ENCODE data around the gene NUP133. TPM values are rescaled to one million over a fixed set of nuclear protein-coding genes. Genes with fewer than 3 reads are reported as not detected.
"Not testable (repeated sequence)": the region's sequence is repeated elsewhere in the genome, so short reads cannot be mapped to it uniquely, and the experiment has no call there.

Gene NUP133
- 55.8 and 57.0 TPM in 2 replicates for total RNA-seq (2014; rRNA removed; shearing (Covaris generic))

- DNase-seq (ENCODE audit: low read depth) = peak; percentile 99
These were observed at the start of gene NUP133 for GRCh38 chr1:229507951-229508822. TSS of gene NUP133 (minus strand) at chr1:229508341. CDS start at chr1:229508249, 92 bp downstream.

DNA sequence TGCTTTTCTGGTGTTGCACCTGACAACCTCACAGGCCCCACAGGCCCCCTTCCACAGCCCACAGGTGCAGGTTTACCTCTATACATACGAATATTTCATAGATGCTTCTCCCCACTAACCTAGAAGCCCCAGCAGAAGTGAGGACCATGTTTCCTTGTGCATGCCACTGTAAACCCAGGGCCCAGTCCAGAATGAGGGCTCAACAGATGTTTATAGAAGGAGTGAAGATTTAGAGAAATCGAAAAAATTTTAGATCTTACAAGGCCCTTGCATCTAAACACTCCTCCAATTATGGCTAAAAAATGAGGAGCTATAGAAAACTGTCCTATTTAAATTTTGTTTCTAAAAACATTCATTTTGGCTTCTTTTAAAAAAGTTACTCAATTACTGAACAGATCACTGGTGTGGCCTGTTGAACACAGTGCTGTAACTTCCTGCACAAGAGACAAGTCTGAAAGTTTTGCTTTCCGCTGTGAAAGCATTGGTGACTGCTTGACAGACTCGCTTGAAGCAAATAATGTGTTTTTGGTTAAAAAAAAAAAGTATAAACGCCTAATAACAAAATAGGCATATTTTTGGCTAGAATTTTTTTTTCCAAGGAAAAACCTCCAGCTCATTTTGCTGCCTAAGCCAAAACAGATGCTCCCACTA lies 49.2 kb upstream of the NUP133 start:
- no peak for DNase-seq (ENCODE audit: low read depth)

DNA sequence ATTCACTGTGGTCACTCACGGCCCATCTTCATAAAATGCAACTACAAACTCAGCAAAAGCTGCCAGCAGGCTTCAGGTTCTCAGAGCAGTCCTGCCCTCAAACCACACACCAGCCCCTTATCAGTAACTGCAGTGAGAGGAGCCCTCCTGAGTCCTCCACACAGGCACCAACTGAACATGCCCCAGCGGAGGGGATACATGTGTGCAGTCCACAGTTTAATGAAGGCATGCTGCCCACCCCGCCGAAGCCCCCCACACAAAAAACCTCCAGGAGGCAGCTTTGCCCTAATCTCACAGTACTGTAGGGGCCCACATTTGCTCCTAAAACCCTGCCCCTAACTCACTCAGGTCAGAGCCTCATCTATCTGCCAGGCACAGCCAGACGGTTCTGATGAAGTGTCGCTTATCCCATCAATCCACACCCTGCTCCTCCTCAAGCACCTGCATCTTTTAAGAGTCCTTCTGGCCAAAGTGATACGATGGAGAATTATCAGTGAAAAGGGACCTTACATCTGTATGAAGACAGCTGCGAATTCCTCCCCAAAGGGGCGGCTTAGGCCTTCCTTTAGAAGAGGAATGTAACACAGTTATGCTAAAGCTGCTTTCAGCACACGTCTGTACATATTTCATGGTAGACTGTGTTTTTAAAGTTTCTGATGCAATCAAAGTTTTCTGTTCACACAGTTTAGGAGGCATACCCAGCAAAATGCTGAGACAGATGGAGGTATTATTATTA lies 46.9 kb upstream of the NUP133 start:
- DNase-seq (ENCODE audit: low read depth) = no peak

GRCh38 chr1:229553621-229554130 lies 45.5 kb upstream of the NUP133 start:
- DNase-seq (ENCODE audit: low read depth) = no peak

DNA sequence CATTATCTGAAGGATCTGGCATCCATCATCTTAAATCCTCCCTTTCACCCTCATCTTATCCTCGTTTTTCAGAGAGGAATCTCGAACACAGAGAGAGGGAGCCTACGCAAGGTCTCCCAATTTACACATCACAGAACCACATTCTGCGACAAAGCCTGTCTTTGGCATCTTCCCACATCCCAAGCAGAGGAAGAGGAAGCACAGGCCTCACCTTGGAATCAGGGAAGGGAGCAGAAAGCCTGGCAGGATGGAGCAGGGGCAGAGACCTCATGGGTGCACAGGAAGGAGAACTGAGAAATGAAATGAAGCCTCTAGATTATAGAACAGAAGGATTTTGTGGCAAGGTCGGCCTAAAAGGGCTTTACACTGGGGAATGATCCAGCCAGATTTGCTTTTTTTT lies 44.6 kb upstream of the NUP133 start:
- no peak for DNase-seq (ENCODE audit: low read depth)

GRCh38 chr1:229550812-229551567 lies 42.8 kb upstream of the NUP133 start:
- DNase-seq (ENCODE audit: low read depth) = no peak

GRCh38 chr1:229547542-229547941 lies 39.4 kb upstream of the NUP133 start:
- no peak for DNase-seq (ENCODE audit: low read depth)

DNA sequence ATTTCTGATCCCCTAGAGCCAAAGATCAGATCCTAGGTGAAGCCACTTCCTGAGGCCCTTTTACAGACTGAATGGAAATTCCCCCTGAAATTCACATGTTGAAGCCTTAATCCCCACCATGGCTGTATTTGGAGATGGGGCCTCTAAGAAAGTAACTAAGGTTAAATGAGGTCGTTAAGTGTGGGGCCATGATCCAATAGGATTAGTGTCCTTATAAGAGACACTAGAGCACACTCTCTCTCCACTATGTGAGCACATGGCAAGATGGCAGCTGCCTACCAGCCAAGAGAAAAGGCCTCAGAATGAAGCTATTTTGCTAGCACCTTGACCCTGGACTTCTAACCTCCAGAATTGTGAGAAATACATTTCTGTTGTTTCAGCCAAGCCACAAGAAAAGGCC lies 36.4 kb upstream of the NUP133 start:
- no peak for DNase-seq (ENCODE audit: low read depth)

GRCh38 chr1:229539863-229540506 lies 31.8 kb upstream of the NUP133 start:
- no peak for DNase-seq (ENCODE audit: low read depth)

DNA sequence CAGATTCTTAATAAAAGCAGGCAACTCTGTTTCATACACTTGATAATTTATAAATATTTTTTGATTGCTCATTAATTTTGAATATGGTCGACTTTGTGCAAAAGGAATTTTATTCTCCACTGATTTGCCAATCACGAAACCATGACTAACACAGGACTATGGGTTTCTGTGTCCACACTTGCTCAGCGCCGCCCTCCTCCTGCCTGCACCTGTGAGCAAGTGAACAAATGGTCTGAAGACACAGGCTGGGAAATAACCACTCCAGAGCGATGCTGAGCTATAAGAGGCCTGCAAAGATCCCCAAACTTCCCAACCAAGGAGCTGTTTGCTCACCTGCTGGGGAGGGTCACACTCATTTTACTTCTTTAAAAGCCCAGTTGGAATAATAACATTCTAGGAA lies 30.8 kb upstream of the NUP133 start:
- DNase-seq (ENCODE audit: low read depth) = no peak

GRCh38 chr1:229537894-229538293 lies 29.8 kb upstream of the NUP133 start:
- no peak for DNase-seq (ENCODE audit: low read depth)

DNA sequence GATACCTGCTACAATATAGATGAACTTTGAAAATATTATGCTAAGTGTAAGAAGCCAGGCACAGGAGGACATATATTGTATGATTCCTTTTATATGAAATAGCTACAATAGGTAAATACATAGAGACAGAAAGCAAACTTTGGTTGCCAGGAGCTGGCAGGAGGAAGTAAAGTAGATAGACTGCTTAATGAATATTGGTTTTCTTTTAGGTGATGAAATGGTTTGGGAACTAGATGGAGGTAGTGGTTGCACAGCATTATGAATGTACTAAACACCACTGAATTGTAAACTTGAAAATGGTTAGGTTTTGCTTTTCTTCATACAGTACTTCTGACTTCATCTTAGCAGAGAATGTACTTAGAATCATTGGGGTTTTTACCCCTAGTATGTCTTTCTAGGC lies 28.8 kb upstream of the NUP133 start:
- no peak for DNase-seq (ENCODE audit: low read depth)

DNA sequence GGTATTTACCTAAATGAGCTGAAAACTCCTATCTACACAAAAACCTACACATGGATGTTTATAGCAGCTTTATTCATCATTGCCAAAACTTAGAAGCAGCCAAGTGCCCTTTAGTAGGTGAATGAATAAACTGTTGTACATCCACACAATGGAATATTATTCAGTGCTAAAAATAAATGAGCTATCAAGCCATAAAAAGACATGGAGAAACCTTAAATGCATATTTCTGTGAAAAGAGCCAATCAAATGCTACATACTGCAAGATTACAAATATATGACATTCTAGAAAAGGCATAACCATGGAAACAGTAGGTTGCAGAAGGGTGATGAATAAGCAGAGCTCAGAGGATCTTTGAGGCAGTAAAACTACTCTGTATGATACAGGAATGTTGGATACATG lies 27.1 kb upstream of the NUP133 start:
- DNase-seq (ENCODE audit: low read depth) = no peak

- no peak for DNase-seq (ENCODE audit: low read depth)
These were observed 23.2 kb upstream of the NUP133 start for GRCh38 chr1:229531326-229531725.

DNA sequence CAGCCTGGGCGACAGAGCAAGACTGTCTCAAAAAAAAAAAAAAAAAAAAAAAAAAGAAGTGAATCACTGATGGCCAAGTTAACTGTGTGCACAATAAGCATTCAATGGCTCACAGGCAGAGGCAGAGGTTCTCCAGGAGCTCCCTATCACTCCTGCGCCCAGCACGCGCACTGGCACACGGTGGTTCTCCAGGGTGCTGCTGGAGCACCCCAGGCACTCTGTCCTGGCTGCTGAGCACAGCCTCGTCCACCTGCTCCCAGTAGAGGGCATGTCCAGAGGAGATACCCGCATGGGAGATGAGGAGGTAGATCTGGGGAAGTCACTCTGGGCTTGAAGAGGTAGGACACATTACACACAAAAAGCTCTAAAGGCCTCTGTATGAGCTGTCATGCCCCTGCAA lies 21.5 kb upstream of the NUP133 start:
- no peak for DNase-seq (ENCODE audit: low read depth)

DNA sequence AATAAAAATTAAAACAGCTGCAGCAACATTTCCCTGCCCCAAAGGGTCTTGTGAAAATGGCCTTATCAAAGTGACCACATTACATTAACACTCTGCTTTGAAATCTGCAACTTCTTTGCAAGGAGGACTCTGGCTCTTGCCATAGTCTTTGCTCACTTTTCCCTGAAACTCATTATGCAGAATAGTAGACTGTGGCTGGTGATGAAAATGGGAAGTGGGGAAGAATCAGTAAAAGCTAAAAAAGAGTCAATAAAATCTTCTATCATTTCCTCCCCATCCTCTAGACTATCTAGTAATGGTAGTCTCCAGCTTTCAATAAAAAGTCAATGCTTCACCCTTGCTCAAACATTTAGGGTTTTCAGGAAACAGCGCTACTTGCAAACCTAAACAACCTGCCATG lies 18.6 kb upstream of the NUP133 start:
- DNase-seq (ENCODE audit: low read depth) = no peak

- no peak for DNase-seq (ENCODE audit: low read depth)
These were observed 14.9 kb upstream of the NUP133 start for GRCh38 chr1:229523052-229523451.

- peak; percentile 63 for DNase-seq (ENCODE audit: low read depth)
These were observed 6.6 kb upstream of the NUP133 start for GRCh38 chr1:229514578-229515275.

DNA sequence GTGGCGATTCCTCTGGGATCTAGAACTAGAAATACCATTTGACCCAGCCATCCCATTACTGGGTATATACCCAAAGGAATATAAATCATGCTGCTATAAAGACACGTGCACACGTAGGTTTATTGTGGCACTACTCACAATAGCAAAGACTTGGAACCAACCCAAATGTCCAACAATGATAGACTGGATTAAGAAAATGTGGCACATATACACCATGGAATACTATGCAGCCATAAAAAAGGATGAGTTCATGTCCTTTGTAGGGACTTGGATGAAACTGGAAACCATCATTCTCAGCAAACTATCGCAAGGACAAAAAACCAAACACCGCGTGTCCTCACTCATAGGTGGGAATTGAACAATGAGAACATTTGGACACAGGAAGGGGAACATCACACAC lies 3.5 kb upstream of the NUP133 start:
- not testable (repeated sequence) for DNase-seq (ENCODE audit: low read depth)

DNA sequence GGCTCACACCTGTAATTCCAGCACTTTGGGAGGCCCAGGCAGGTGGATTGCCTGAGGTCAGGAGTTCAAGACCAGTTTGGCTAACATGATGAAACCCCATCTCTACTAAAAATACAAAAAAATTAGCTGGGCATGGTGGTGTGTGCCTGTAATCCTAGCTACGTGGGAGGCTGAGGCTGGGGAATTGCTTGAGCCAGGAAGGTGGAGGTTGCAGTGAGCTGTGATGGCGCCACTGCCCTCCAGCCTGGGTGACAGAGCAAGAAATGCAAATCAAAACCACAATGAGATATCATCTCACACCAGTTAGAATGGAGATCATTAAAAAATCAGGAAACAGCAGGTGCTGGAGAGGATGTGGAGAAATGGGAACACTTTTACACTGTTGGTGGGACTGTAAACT lies 3.1 kb upstream of the NUP133 start:
- DNase-seq (ENCODE audit: low read depth) = not testable (repeated sequence)
